Activated CD8-positive, alpha-beta memory T cell treated with anti-CD3 and anti-CD28 coated beads, Interleukin-2, amount 50 U/mL, for 48 hours (primary cell): ENCODE results near the gene MBD3.
"Not testable (repeated sequence)": the region's sequence is repeated elsewhere in the genome, so short reads cannot be mapped to it uniquely, and the experiment has no call there.

Source experiments
- DNase-seq: peaks from one replicate; pipeline ENCODE4 v3.0.0-alpha.2; 2020

Gene MBD3

DNA sequence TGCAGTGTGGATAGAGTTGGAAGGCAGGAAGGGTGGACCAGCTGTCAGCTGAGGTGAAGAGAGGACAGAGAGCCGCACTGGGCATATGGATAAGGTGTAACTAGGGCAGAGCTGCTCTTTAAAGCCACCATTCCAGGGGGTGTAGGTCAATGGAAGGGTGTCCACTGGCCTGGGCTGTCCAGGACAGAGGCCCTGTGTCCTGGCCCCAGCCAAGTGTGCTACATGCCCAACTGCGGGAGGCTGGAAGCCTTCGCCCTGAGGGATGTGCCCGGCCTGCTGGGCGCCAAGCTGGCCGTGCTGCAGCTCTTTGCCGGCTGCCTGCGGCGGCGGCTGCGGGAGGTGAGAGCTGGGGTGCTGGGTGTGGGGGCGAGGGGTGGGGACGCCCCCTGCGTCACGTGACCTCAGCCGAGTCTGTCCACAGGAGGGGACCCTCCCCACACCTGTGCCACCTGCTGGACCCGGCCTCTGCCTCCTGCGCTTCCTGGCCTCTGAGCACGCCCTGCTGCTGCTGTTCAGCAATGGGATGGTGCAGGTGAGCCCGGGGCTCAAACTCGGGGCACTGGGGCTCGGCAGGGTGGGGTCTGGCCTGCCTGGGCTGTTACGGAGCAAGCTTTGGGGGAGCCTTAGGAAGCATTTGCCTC is 59.0 kb downstream of the MBD3 start:
- no peak for DNase-seq

DNA sequence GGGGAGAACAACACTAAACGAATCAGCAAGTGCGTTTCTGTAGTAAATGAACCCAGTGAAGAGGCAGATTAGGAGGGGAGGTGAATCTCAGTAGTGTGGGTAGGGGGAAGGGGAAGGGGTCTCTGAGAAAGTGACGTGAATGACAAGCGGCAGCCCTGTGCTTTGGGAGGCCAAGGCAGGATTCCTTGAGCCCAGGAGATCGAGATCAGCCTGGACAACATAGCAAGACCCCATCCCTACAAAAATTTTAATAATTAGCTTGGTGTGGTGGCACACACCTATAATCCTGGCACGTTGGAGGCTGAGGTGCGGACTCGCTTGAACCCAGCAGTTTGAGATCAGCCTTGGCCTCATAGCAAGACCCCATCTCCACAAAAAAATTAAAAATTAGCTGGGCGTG is 60.7 kb downstream of the MBD3 start:
- DNase-seq = no peak

DNA sequence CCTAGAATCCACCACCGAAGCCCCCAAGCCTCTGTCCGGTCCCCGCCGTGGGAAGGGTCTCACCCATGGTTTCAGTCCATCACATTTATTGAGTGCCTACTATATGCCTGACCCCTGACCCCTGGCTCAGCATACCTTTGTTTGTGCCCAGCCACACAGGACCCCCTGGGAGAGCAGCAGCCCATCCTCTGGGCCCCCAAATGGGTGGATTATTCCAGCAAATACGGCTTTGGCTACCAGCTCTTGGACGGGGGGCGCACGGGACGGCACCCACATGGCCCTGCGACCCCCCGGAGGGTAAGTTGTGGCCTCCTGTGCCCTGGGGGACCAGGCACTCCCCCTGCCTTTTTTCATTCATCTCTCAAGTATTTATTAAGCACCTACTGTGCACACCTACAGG is 61.1 kb downstream of the MBD3 start:
- DNase-seq = no peak

DNA sequence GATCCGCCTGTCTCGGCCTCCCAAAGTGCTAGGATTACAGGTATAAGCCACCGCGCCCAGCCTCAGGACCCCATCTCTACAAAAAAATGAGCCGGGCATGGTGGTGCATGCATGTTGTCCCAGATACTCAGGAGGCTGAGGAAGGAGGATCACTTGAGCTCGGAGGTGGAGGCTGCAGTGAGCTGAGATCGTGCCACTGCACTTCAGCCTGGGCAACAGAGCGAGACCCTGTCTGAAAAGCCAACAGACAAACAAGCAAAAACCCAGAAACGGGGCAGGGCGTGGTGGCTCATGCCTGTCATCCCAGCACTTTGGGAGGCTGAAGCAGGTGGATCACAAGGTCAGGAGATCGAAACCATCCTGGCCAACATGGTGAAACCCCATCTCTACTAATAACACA is 61.8 kb downstream of the MBD3 start:
- DNase-seq = not testable (repeated sequence)

DNA sequence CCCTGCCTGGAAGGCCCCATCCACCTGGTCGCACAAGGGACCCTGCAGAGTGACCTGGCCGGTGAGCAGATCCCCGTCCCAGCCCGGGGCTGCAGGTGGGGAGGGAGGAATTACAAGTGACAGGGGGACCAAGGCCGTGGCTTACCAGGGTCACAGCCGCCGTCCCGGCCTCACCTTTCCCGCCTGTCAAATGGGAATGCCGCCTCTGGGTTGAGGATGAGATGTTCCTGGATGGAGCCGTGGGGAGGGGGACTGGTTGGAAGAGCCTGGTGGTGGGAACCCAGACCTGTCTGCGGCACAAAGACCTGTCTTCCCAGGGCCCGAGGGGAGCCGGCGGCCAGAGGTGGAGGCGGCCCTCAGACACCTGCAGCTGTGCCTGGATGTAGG is 63.2 kb downstream of the MBD3 start:
- DNase-seq = no peak

DNA sequence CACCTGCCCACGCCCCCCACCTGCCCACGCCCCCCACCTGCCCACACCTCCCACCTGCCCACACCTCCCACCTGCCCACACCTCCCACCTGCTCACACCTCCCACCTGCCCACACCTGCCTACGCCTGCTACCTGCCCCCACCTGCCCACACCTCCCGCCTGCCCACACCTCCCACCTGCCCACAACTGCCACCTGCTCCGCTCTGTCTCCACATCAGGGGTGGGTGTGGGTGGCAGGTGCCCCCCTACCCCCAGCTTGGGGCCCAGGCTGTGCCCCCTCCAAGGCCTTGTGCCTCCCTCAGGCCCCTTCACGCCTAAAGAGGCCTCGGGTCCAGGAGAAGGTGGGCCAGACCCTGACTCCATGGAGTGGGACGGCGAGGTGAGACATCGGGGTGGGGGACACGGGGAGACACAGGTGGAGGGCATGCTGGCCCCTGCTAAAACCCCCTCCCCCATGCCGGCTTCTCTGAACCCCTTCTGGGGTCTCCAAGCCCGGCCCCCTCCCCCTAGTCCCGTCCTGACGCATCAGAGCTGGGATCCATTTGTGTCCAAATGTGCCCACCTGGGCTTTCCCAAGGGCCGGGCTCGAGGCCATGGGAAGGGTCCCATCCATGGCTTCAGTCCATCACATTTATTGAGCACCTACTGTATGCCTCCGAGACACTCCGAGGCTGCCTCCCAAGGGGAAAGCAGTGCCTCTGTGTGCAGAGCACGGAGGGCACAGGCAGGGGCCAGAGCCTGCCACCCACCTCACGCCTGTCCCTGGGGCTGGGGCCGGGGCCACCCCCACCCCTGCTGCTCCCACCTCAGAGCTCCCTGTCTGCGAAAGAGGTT is 63.9 kb downstream of the MBD3 start:
- DNase-seq = no peak

DNA sequence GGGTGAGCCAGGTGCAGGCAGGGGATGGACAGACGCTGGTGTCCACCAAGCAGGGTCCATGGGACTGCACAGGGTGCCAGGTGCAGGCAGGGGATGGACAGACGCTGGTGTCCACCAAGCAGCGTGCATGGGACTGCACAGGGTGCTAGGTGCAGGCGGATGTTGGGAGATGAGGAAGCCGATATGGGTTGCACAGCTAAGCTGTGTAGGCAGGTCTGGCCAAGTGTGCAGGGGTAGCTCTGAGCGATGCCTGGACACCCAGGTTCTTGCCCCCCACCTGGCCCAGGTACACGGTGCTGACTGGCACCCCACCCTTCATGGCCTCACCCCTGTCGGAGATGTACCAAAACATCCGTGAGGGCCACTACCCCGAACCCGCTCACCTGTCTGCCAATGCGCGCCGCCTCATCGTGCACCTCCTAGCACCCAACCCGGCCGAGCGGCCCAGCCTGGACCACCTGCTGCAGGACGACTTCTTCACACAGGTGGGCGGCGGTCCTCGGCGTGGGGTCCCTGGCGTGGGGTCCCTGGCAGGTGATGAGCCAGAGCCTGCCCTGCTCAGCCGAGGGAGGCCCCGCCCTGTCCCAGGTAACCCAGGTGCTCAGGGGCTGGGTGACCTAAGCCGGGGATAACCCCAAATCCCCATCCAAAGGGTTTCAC is 64.9 kb downstream of the MBD3 start:
- no peak for DNase-seq

DNA sequence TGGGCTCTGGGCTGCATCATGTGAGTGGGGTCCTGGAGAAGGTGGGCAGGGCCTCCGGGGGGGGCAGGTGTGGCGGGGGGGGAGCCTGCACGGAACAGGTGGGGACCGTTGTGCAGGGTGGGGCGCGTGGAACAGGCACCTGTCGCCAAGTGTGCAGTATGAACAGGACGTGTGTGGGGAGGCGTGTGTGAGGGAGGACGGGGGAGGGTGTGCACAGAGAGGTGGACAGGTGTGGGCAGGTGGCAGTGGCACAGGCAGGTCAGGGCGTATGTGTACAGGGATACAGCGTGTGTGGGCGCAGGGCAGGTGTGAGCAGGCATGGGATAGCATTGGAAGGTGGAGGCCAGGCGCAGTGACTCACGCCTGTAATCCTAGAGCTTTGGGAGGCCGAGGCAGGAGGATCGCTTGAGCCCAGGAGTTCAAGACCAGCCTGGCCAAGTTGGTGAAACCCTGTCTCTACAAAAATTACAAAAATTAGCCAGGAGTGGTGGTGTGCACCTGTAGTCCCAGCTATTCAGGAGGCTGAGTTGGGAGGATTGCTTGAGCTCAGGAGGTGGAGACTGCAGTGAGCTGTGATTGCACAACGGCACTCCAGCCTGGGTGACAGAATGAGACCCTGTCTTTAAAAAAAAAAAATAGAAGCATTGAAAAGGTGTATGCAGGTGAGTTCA is 65.6 kb downstream of the MBD3 start:
- no peak for DNase-seq

DNA sequence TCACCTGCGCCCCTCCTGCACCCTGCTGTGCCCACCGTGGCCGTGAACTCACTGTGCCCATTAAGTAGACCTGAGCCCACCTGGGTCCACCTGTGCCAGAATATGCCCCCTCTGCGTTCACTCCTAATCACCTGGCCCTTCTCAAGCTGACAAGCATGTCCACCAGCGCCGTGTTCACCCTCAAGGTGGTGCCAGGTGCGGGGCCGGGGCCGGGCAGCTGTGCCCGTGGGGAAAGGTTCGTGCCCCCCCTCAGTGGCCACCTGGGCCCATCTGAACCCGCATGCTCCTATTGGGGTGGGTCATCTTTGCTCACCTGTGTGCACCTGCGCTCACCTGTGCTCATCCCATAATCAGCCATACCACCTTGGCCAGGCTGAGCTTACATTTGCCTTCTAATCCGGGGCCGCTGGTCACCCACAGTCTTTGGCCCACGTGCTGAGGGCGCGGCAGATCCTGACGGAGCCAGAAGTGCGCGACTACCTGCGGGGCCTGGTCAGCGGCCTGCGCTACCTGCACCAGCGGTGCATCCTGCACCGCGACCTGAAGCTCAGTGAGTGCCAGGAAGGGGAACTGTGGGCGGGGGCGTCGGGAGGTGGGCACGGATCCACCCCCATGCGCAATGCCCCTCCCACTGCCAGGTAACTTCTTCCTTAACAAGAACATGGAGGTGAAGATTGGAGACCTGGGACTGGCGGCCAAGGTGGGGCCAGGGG is 66.4 kb downstream of the MBD3 start:
- no peak for DNase-seq

DNA sequence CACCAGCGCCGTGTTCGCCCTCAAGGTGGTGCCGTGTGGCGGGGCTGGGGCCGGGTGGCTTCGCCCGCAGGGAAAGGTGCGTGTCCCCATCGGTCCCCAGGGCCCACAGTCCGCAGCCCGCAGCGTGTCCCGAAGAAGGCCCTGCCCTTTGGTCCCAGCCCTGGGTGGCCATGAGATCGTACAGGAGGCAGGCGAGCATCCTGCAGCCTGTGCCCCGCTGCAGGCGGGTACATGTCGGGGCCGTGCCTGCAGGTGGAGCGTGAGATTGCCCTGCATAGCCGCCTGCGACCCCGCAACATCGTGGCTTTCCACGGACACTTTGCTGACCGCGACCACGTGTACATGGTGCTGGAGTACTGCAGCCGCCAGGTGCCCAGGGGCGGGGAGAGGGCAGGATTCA is 67.3 kb downstream of the MBD3 start:
- no peak for DNase-seq

DNA sequence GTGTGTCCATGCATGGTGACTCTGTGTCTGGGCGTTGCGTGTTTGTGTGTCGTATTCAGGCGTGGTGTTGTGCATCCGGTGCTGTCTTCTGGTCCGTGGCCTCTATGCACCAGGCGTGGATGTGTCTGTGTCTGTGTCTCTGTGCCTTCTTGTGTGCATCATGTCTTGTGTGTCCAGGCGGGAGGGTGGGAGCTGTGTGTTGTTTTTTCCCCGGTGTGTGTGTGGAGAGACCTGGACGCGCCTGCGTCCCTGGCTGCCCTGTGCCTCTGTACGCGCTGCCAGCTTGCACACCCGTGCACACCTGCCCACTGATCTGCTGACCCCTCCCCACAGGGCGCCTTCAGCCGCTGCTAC is 67.7 kb downstream of the MBD3 start:
- no peak for DNase-seq

DNA sequence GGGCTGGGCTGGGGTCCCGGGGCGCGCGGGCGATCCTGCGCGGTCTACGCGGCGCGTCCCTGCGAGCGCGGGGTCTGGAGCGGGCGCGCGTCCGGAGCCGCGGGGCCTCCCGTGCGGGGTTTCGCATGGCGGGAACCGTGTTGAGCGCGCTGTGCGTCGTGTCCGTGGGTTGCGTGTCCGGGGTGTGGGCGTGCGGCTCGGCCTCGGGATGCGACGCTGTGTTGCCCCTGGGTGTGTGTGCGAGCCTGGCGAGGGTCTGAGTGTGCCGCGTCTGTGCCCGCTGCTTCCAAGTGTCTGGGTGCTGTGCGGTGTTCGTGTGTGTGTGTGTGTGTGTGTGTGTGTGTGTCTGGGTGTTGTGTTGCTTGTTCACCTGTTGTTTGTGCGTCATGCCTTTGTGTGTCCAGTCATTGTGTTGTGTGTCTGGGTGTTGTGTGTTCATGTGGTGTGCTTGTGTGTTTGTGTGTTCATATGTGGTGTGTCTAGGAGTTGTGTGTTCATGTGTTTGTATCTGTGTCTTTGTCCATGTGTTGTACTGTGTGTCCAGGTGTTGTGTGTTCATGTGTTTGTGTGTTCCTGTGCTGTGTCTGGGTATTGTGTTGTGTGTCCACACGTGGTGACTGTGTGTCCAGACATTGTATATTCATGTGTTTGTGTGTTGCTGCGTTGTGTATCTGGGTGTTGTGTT is 68.2 kb downstream of the MBD3 start:
- DNase-seq = no peak
